NCI-H2029 (cell line): ENCODE data around the gene SEC24A.
"Not testable (repeated sequence)": the region's sequence is repeated elsewhere in the genome, so short reads cannot be mapped to it uniquely, and the experiment has no call there.

ENCODE experiments used
- DNase-seq: peaks from one replicate; lab custom pipeline; 2025; lab: John Stamatoyannopoulos, UW

SEC24A gene

DNA sequence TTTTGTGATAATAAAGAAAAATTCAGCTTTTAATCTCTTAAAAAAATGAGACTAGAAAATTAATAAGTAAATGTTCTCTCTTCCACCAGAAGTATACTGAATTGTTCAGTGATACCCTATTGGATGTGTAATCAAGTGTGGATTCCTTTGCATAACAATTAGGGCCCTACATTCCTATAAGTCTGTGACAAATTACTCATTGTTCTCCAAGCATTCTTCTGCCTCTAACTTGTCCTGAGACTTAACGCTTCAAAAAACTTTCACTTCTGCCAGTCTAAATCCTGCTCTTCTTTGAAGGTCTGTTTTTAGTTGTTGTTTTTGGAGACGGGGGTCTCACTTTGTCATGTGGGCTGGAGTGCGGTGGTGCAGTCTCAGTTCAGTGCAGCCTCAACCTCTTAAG is 100.8 kb downstream of the SEC24A start:
- no peak for DNase-seq

DNA sequence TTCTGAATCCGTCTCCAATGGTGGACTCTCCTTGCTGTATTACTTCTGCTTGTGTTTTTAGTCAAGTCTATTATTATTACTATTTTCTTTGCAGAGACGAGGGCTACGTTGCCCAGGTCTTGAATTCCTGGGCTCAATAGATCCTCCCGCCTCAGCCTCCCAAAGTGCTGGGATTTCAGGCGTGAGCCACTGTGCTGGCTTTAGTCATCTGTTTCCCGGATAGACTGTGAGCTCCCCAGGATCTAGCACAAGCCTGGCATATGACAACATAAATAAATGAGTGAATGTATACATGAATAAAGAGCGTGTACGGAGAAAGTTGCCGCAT is 109.6 kb downstream of the SEC24A start:
- no peak for DNase-seq

DNA sequence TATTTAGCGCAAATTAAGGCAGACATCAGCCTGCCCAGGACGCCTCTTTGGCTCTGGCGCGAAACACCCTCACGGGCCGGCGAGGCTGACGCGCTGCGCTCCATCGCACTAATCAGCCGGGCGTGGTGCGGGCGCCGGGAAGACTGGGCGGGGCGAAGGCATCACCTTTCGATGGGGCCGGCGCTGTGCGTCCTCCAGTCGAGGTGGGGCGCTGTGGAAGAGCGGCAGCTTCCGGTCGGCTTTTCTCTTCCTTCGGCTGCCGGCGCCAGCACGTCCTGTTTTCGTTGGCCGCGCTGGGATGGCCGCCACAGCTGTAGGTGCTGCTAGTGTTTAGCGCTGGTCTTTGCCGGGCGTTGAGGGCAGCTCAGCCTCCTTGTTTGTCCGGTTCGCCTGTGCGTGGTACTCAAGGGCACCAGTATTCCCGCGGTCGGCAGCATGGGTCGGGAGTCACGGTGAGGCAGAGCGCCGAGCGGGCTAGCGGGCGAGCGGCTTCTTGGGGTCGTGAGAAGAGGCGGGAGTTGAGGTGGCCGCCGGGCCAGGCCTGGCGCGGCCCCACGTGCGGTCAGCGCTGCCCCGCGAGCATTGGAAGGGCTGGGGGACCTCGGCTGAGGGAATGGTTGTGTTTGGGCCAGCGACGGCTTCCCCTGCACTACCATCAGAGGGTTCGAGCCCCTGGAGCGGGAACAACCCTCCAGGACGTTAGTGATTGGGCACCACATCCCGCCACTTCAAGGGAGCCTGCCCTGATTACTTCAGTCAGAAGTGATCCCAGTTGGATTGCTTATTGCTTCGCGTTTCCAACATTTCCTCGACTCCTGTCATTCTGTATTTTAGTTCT is 110.1 kb downstream of the SEC24A start, which contains the start of gene DDX46:
Gene DDX46 (plus strand): TSS at position 276 of the 838 bp plus-strand sequence. CDS start 160 bp downstream, at position 436.
- DNase-seq, result peak; percentile 90

DNA sequence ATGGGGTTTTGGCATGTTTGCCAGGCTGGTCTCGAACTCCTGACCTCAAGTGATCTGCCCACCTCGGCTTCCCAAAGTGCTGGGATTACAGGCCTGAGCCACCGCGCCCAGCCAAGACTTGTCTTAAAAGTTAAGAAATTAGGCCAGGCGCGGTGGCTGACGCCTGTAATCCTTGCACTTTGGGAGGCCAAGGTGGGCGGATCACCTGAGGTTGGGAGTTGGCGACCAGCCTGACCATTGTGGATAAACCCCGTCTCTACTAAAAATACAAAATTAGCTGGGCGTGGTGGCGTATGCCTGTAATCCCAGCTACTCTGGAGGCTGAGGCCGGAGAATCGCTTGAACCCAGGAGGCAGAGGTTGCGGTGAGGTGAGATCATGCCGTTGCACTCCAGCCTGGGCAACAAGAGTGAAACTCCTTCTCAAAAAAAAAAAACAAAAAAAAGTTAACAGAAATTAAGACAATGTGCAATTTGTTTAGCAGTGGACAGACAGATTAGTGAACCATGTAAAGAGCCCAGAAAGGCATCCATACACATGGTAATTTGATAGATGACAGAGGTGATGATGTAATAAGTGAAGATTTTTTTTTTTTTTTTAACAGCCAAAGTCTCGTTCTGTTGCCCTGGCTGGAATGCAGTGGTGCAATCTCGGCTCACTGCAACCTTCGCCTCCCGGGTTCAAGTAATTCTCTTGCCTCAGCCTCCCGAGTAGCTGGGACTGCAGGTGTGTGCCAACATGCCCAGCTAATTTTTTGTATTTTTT is 119.1 kb downstream of the SEC24A start:
- not testable (repeated sequence) for DNase-seq

DNA sequence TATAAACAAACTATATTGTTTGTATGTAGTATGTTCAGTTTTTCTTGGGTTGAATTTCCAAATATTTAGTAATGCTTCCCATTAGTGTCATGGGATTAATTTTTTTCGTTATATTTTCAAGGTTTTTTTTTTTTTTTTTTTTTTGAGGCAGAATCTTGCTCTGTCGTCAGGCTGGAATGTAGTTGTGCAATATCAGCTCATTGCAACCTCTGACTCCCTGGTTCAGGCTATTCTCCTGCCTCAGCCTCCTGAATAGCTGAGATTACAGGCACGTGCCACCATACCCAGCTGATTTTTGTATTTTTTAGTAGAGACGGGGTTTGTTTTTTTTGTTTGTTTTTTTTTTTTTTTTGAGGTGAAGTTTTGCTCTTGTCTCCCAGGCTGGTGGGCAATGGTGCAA is 120.6 kb downstream of the SEC24A start:
- DNase-seq, result no peak

DNA sequence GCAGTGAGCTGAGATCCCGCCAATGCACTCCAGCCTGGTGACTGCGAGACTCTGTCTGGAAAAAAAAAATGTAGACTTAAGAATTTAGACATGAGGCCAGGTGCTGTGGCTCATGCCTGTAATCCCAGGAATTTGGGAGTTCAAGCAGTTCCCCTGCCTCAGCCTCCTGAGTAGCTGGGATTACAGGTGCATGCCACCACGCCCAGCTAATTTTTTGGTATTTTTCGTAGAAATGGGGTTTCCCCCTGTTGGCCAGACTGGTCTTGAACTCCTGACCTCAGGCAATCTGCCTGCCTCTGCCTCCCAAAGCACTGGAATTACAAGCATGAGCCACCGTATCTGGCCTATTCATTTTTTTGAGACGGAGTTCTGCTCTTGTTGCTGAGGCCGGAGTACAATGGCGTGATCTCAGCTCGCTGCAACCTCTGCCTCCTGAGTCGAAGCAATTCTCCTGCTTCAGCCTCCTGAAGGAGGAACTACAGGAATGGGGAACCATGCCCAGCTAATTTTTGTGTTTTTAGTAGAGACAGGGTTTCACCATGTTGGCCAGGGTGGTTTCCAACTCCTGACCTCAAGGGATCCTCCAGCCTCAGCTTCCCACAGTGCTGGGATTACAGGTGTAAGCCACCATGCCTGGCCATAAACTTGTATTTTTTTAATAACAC is 124.0 kb downstream of the SEC24A start:
- DNase-seq, result no peak

DNA sequence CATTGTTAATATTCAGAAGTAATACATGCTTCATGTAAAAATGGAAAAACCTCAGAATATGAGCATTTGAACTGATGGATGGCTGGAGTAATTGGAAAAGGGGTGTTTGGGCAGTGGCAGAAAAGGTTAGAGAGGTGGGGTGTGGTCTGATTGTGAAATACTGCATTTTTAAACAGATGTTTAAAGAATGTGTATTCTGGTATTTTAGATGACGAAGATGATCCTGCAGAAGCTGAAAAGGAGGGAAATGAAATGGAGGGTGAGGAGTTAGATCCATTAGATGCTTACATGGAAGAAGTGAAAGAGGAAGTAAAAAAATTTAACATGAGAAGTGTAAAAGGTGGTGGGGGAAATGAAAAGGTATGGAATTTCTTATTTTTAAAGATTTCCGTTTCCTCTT is 128.8 kb downstream of the SEC24A start:
- no peak for DNase-seq
